ENCODE data around the gene CLEC4M. TPM values are rescaled to one million over a fixed set of nuclear protein-coding genes. Genes with fewer than 3 reads are reported as not detected.

The CLEC4M gene
- total and polyA plus RNA-seq, 2 of the 8 experiments (the other 6 are each of a cell fraction or from before 2014, with no cell fraction given) = not detected

DNA sequence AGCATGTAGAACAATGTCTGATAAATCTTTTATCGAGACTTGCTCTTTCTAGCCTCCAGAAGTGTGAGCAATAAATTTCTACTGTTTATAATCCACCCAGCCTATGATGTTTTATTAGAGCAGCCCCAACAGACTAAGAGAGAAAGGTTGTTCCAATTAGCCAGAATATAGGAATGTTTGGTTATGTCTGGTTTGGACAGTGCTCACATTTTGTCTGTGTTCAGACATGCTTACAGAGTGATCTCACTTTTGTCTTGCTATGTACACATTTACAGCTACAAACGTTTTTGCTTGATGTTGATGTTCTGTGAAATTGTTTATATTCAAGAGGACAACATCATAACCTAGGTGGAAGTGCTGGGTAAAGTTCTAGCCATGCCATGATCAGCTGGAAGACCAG, 48.9 kb downstream of the CLEC4M start:
- H4K8ac ChIP-seq (ENCODE audit: extremely low read depth, insufficient read depth, low read length) = no peak overlapping the region
- TF ChIP-seq TCF12 (IDR thresholded peaks at IDR 0.05; ENCODE audit: low read depth, low read length) (no peak), POU5F1 (IDR thresholded peaks at IDR 0.05; ENCODE audit: low read depth, low read length) (no peak), PHF8 (conservative IDR thresholded peaks at IDR 0.05; ENCODE audit: low read depth, low read length) (no peak), USF2 (IDR thresholded peaks at IDR 0.05; ENCODE audit: low read length) (no peak), JUN (IDR thresholded peaks at IDR 0.05; ENCODE audit: low read depth, low read length) (no peak), BCL11A (IDR thresholded peaks at IDR 0.05; ENCODE audit: low read depth in 2 of 2, low read length in 2 of 2) (no peak), NANOG (IDR thresholded peaks at IDR 0.05; ENCODE audit: insufficient read depth, low read depth, low read length, poor library complexity, severe bottlenecking) (no peak), BACH1 (IDR thresholded peaks at IDR 0.05; ENCODE audit: low read length) (no peak)
- TF ChIP-seq, protein P1, sequence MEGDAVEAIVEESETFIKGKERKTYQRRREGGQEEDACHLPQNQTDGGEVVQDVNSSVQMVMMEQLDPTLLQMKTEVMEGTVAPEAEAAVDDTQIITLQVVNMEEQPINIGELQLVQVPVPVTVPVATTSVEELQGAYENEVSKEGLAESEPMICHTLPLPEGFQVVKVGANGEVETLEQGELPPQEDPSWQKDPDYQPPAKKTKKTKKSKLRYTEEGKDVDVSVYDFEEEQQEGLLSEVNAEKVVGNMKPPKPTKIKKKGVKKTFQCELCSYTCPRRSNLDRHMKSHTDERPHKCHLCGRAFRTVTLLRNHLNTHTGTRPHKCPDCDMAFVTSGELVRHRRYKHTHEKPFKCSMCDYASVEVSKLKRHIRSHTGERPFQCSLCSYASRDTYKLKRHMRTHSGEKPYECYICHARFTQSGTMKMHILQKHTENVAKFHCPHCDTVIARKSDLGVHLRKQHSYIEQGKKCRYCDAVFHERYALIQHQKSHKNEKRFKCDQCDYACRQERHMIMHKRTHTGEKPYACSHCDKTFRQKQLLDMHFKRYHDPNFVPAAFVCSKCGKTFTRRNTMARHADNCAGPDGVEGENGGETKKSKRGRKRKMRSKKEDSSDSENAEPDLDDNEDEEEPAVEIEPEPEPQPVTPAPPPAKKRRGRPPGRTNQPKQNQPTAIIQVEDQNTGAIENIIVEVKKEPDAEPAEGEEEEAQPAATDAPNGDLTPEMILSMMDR (IDR thresholded peaks at IDR 0.05; ENCODE audit: control extremely low read depth in 1 of 3, insufficient read depth in 1 of 3, low read depth in 1 of 3, low read length in 3 of 3) = no peak

More for the DNA sequence above, 48.9 kb downstream of the CLEC4M start:
- Histone ChIP-seq H3K79me2 (ENCODE audit: control insufficient read depth in 1 of 2, insufficient read depth in 2 of 2, low read length in 2 of 2) (no peaks in the 10 kb centered on the region), H3K4me2 (ENCODE audit: insufficient read depth in 1 of 2, low read depth in 2 of 2, low read length in 2 of 2) (no peak overlapping the region), H3K79me1 (ENCODE audit: low read depth, low read length) (no peaks in the 10 kb centered on the region), H3K27ac (ENCODE audit: low read depth, low read length) (no peak overlapping the region), H2BK15ac (ENCODE audit: low read length) (no peak overlapping the region), H3K9ac (replicated peaks in 1 of 4; ENCODE audit: extremely low read depth in 1 of 4, low read depth in 3 of 4, low read length in 3 of 4) (no peak overlapping the region), H2BK120ac (replicated peaks; ENCODE audit: low read depth, low read length) (no peak overlapping the region), H2AK5ac (ENCODE audit: low read depth, low read length) (no peak overlapping the region), H2BK20ac (ENCODE audit: low read length) (no peak overlapping the region), H3K4me1 (replicated peaks in 1 of 4; ENCODE audit: control insufficient read depth in 3 of 4, insufficient read depth in 4 of 4, low read length in 3 of 4) (no peaks in the 10 kb centered on the region; a peak in 1 of 7 replicates), H3K23me2 (ENCODE audit: low read depth, low read length) (no peaks in the 10 kb centered on the region), H3K4me3 (ENCODE audit: extremely low read depth in 1 of 4, insufficient read depth in 2 of 4, low read depth in 3 of 4, low read length in 4 of 4) (no peak overlapping the region), H2AFZ (ENCODE audit: low read length) (no peak overlapping the region), H3K23ac (ENCODE audit: insufficient read length) (no peak overlapping the region), H3K4ac (replicated peaks; ENCODE audit: insufficient read length, low read depth, low read length) (no peak overlapping the region), H3K14ac (ENCODE audit: insufficient read length) (no peak overlapping the region), H3K27me3 (replicated peaks in 1 of 4; ENCODE audit: control insufficient read depth in 3 of 4, extremely low read depth in 1 of 4, insufficient read depth in 3 of 4, low read length in 3 of 4) (no peaks in the 10 kb centered on the region; a peak in 1 of 7 replicates), H4K20me1 (replicated peaks in 1 of 2; ENCODE audit: control insufficient read depth in 1 of 2, insufficient read depth in 2 of 2, low read length in 2 of 2) (no peaks in the 10 kb centered on the region), H3K9me3 (ENCODE audit: insufficient read depth in 2 of 2, low read depth in 1 of 2, low read length in 1 of 2) (no peaks in the 10 kb centered on the region; a peak in 1 of 4 replicates), H4K5ac (ENCODE audit: insufficient read length, low read depth, low read length) (no peak overlapping the region), H3K36me3 (ENCODE audit: control insufficient read depth in 2 of 4, insufficient read depth in 4 of 4, low read length in 3 of 4) (no peaks in the 10 kb centered on the region), H4K91ac (replicated peaks; ENCODE audit: insufficient read length, low read length) (no peak overlapping the region), H3K56ac (replicated peaks; ENCODE audit: insufficient read length, low read depth, low read length) (no peak overlapping the region), H3K18ac (ENCODE audit: extremely low read depth, low read length) (no peak overlapping the region), H2BK5ac (ENCODE audit: low read depth, low read length) (no peak overlapping the region), H2BK12ac (ENCODE audit: low read depth, low read length) (no peak overlapping the region)
- WGBS, 2 experiments (ENCODE audit: extremely low coverage in 1 of 2, insufficient coverage in 1 of 2, insufficient read length in 1 of 2, insufficient replicate concordance in 2 of 2, low coverage in 1 of 2, low lambda C conversion rate in 2 of 2, missing lambda C conversion rate in 1 of 2) = 57% methylated on average over 2 of the region's 2 CpGs; no CpG with 5 or more reads in 1 of the 2 experiments
- DNase-seq (ENCODE audit: low read depth in 1 of 2, low spot score in 2 of 2) (no peak), FAIRE-seq (no peak)
- POLR2A ChIA-PET (ENCODE audit: partially characterized antibody) = interaction anchor here (0.9 kb wide), 1 partner anchor 260 kb away, joined by 3 read pairs; no protein-coding TSS in a partner anchor
- CTCF ChIA-PET (ENCODE audit: partially characterized antibody) = interaction anchor here (1.1 kb wide), 1 partner anchor 16 kb away, joined by 3 read pairs; no protein-coding TSS in a partner anchor

Data from H1 (cell line).